GM18861 (cell line): ENCODE data around the gene BACH2.

ENCODE experiments used
- ATAC-seq: cut with Tn5 transposase; IDR thresholded peaks from one replicate; pipeline ENCODE4 v1.9.1; 2021; ENCODE audit not compliant: unreplicated experiment

BACH2 gene

DNA sequence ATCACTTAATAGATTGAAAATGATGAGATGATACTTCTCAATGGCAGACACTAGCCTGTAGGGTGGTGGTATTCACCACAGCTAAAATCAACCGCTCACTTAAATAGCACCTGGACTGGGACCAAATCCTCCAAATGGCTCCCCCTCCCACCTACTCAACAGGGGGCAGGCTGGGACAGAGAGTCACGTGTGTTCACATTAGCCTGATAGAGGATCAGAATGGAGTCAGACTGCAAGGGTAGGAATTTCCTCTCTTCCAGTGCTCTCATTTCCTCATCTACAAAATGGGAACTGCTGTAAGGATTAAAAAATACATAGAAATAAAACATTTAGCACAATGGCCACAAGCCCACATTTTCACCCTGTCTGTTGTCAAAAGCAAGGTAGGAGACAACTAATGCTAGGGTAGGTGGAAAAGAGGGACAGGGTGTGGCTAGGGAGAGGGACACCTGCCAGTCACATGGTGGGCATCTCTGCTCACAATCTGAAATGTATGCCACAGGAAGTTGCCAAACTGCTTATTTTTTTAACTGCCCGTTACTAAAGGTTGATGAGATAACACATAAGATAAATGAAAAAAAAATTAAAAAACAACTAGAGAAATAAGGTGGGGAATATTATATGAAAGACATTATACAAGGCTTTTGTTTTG is 55.3 kb downstream of the BACH2 start:
- ATAC-seq = no peak

DNA sequence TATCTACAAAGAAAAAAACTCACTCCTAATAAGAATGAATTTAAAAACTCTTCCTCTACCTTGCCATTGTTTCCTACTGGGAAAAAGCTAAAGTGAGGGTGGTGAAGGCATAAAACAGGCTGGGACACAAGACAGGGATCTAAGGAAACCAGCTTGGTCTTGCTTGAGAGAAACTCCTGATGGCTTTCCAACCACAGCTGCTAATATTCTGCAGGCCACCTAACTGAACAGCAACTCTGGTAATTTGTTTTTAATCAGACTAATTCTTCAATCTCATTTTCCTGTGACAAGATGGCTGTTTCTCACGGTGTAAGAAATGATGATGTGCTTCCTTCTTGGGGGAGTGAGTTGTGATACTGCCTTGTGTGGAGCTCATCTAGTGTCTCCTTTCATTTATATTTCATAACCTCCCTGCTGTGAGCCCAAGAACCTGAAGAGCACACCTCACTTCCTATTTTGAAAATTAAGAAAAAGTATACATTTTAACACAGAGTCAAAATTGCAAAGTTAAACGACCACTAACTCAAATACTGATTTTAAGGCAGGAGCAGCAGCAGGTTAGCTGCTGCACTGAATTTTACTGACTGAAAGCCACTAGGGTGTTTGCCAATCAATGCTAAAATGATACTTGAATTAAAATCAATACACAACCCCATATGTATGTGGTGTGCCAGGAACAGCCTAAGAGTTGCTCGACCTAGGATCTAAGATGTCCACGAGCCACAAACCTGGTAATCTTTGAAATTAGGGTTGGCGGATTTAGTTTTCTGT is 58.0 kb downstream of the BACH2 start:
- no peak for ATAC-seq

DNA sequence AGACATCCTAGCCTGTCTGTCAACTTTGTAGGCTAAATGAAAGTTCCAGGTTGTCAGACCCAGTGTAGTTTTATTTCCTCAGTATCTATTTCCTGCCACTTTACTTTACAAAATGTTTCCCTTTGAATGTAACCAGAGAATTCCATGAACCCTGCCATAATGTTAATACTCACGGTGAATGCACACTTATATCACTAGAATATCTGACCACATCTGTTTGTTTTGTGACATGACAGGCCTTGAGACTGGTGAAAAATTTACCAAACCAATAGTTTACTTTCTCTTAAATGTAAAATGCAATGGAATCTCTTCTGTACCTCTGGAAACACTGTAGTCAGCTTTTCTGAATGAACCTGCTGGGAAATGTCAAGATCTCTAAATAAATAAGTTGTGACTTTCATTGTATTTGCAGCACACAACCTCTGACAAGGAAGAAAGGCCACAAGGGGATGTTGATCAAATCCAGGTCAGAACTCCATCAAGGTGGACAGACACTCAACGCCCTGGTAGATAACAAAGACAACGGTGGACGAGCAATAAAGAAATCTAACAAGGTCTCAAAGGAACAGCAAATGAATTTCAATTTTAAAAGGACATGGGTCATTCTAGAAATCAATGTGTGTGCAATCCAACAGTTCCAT is 59.2 kb downstream of the BACH2 start:
- no peak for ATAC-seq

DNA sequence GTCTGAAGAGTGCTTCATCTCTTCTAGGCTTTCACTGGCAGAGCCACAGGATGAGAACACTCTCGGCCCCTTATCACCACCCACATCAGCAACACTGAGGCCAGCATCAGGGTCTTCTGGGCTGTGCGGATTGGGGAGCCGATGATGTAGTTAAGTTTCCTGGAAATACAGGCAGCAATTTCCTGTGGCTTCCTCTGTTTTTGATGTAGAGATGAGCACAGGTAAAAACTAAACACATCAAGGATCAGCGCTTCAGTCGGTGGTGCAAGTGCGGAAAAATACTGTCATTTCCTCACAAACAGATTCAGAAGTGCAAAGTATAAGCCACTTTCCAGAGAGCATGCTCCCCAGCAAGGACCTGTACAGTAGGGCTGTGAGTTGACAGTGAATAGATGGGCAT is 62.6 kb downstream of the BACH2 start:
- ATAC-seq = no peak

DNA sequence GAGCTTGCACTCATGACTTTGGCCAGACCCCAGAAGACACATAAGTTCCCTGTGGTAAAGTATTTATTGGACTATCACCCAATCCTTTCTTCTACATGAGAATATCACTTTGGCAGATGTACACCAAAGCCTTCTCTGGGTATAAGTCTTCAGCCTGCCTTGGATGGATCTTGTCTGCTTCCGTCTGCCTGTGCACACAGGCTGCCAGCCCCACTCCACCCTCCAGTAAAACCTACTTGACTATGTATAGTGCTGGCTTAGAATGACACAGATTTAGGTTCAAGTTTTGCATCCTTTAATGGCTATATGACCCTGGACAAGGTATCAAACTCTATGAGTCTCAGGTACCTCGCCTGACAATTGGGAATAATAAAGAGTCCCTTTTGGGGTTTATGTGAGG is 63.4 kb downstream of the BACH2 start:
- ATAC-seq = no peak

DNA sequence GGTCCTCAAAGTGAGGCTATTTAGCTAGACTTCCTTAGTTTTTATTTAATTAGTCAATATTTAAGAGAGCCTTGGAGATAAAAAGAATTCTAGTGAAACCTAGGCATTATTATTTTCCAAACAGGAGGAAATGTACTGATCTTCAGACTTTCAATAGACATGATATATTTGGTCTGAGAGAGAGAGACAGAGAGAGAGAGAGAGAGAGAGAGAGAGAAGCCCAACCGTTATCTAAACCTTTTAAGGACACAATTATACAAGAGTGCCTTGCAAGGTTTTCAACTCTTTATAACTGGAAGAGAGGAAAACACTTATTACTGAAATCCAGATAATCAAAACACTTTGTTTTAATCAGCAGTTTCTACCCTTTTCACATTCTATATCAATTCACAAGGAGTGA is 64.8 kb downstream of the BACH2 start:
- no peak for ATAC-seq

DNA sequence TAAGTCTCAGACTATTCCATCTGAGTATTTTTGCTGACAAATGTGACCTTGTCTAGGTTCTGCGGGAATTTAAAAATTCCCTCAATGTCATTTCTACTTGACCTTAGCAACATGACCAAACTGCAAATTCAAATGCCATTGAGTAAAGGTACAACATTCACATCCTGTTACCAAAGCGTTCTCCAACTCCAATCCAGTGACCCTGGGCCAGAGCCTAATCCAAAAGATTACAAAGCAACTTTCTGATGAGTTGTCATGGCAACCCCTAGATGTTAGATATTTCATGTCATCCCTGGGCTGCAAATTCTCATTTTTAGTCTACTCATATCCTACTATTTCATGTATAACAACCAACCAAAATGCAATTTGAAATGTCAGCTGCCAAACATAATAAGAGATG is 65.3 kb downstream of the BACH2 start:
- ATAC-seq = no peak

DNA sequence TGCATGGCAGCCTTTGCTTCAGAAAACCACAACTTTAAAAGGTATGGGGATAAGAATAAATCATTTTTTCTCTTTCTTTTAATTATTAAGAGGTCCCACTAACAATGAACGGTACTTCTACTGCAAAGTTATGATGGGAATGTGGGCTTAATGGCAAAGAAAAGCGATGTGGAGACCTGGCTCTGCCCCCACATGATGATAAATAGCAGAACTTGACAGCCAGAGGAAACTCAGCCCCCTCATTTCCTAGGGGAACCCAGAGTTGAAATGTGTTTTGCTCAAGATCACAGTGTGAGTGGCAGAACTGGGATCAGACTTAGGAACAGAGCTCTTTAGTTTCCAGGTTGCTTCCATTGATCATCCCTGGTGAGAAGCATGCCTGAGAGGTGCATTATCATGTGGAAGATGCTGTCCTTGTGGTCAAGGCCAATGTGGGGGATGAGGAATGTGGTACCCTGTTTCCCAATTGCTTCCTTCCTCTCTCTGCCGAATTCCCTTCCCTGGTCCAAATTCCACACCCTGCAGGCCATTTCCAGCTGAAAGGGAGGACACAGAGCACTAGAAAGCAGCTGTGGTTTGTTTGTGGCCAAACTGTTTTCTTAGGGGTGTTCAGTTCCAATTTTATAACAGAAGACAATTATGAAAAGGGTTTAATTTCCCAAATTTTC is 66.0 kb downstream of the BACH2 start:
- ATAC-seq = no peak

DNA sequence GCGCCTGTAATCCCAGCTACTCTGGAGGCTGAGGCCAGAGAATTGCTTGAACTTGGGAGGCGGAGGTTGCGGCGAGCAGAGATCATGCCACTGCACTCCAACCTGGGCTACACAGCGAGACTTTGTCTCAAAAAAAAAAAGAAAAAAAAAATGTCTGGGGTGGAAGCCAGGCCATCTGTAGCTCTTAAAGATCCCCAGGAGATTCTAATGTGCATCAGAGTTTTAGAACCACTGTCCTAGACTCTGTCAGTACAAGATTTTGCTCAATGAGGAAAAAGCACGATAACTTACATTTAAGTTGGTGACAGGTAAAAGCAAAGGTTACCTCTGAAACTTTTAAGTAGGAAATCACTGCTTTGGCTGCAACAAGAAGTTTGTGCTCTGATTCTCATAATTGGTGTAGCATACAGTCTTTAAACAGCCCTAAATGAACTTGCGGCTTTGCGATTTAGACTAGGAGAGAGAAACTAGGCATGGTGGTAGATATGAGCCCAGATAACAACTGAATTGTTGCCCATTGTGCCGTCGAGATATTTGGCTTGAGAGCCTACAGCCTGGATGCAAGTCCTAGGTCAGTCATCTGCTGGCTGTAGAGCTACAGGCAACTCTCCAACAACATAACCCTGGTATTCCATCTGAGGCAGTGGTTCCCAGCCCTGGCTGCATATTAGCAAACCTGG is 67.2 kb downstream of the BACH2 start:
- ATAC-seq = no peak

DNA sequence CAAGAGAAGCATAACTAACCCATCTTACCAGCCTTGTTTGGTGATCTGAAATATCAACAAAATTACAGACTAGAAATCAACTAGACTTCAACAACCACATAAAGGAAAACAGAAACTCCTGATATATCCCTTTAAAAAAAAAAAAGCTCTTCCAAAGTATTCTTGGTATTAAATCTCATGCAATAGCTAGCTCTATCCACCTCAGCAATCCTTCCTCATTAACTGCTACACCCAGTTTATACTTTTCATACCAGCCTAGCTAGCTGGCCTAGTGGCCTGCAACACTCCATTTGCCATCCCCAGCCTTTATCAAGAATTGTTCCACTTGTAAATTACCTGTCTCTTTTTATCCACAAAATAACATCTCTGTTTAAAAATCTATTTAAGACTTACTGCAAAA is 69.0 kb downstream of the BACH2 start:
- ATAC-seq = no peak

DNA sequence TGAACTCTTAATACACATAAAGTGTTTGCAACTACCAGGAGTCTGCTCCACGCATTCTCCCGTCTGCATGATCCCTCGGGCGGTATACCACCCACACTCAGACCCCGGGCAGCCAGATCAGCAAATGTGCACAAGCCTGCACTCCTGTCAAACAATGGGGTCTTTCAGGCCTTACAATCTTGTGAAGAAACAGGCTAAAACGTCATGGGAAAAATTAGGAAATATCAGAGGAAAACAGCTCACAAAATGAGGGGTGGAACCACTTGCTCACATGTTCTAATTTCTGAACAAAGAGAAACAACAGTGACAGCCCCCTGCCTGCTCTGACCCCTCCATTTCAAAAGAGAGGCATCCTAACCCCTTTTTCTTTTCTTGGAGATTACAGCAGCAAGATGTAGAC is 69.4 kb downstream of the BACH2 start:
- no peak for ATAC-seq

DNA sequence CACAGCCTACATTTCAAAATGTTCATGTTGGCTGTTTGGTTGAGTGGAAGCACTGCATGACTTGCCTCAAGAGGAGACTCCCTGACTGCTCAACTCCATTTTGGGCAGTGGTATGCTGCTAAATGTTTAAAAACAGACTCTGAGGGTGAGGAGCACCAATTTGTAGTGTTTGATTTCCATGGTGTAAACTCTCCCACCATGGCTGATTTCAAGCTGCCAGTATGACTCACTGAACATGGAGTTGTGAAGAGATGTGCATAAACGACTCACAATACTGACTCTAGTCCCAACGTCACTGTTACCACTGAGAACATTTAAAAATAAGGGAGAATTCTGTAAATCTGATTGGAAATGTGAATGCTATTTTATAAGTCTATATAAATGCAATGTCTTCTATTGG is 70.4 kb downstream of the BACH2 start:
- no peak for ATAC-seq

DNA sequence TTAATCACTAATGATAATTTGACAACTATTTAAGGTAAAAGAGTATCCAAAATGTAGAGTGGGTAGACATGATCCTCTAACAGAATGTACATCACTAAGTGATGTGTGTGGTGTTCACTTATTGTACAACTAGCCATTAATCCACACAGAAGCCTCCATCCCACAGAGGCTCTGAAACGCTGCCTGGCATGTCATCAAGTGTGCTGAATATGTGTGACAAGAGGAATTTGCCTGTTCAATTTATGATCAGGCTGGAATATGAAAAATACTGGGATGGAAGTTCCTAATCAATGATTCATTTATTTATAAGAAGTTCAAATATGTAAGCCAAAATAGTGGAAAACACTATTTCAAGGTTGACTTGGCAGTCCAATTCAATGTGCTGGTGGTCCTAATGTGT is 72.4 kb downstream of the BACH2 start:
- ATAC-seq = no peak

DNA sequence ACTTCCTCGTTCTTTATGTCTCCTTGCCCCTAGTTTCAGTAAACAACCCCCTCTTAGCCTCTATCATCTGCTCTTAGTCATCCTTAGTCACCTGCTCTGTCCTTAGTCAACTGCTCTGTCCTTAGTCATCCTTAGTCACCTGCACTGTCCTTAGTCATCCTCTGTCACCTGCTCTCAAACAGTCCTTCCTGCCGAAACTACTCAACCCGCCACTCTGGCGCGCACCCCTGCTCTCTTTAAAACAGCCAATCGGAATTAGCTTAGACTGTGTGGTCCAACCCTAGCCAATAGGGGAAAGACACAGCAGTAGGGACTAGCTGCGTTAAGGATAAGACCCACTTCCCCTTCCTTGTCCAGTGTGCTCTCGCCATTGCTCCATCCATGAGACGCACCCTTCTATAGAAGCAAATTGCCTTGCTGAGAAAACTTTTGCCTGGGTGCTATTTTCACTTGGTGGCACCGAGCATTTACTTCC is 73.9 kb downstream of the BACH2 start:
- no peak for ATAC-seq

DNA sequence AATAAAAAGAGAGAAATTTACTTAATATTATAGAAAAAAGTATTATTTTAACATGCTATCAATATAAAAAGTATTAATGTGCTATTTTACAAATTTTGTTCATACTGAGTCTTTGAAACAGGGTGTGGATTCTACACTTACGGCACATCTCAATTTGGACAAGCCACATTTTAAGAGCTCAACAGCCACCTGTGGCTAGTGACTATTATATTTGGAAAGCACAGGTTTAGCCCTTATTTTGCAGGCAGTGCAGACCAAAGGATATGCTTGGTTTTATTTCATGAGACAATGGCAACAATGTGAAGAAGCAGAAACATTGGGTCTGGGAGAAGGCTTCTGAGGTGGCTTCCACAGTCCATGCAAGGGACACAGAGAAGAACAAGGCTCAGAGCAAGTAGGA is 74.6 kb downstream of the BACH2 start:
- ATAC-seq = no peak

DNA sequence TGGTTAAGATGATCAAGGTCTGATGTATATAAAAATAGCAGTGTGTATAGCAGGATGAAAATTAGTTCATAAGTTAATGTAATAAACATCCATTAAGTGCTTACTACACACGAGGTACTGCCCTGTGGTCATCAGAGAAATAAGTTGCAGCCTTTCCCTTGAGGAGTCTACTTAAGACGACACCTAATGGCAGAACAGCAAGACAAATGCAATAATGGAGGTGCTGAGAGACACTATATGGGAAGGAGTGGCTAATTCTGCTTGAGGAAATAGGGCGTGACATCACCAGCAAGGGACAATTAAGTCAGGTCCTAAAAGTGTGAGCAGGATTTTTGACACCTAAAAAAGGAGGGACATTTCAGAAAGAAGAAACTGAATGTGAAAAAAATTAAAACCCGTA is 75.2 kb downstream of the BACH2 start:
- ATAC-seq = no peak

DNA sequence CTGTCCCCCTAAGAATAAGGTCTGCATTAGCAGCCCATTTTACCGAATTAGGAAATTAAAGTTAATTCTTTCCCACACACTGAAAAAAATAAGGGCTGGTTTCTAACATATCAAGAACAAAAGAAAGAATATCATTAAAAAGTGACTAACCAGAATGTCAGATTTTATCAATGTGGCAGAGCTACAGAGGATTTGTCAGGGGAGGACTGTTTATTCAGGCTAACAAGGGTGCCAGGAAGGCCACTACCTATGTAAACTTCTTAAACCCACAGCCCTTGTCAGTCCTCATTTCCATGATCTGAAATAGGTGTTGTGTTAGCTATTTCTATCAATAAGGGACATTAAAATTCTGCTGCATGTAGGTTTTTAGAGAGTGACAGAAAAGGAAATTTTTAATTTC is 76.4 kb downstream of the BACH2 start:
- no peak for ATAC-seq

DNA sequence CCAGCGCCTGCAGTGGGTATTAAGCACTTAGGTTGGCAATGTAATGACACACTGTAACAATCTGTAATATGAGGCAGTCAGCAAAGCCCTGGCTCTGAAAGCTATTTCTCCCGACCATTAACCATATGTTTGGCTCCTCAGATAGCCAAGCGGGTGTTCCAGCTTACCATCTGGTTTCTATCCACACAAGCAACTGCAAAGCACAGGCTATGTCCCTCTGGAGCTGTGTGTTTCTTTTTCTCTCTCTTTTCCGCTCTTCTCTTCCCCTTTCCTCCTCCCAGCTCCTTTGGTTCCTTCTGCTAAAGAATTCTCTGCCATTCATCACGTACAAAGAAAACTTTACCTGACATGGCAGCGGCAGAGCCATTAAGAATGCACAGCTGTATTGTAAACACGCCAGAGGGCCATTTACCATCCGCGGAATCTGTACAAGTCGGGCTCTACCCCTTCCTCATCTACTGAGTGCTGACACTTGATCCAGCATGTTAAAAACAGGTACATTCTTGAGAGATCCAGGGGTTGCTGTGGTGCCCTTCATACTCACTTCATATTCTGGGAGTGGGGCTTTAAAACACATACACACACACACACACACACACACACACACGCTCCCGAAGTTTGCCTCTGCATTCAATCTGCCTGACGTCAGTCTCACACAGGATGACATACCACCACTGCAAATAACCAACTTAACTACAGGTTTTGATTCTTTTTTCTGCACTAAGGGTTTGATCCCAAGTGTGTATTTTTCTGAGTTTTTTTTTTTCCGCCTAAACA is 77.2 kb downstream of the BACH2 start:
- ATAC-seq = no peak

DNA sequence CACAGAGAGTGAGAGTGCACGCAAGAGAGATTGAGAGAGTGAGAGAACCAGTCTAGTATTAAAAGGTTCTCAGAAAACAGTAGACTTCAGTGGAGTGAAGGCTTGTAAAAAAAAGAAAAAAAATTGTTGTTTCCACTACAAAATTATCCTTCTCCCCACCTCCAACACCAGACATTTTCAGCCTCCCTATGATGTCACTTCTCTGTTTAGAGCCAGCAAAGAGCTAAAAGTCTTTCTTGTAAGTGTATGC is 77.8 kb downstream of the BACH2 start:
- no peak for ATAC-seq

DNA sequence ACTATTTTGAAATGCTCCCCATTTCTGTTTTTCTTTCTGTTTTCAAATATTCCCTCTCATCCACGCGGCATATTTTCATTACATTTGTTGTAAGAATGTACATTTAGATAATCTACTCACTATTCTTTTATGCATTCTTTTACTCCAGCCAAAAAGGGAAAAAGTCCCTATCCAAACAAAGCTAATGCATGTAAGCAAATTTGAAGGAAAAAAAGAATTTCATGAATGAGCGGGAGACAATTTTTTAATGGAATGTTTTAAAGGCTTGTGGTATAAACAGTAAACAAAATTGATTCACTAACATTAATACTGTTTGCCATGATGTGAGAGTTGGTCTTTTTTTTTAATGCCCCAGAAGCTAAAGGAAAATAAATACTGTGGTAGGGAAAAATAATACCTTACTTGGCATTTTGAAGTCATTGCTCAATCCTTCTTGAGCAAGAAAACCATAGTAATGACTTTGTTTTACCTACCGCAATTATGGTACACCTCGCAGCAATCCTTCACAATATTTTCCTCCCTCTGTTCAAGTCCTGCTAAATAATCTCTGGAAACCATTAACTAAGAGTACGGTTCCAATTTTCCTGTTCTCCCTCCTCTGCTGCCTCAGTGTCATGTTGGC is 79.0 kb downstream of the BACH2 start:
- ATAC-seq = no peak
